CD4-positive, alpha-beta T cell treated with Interleukin-6 for 4 hours (primary cell): ENCODE measurements around the gene EFL1.
"Not testable (repeated sequence)": the region's sequence is repeated elsewhere in the genome, so short reads cannot be mapped to it uniquely, and the experiment has no call there.

Experiments used
- DNase-seq: peaks from one replicate; pipeline ENCODE4 v3.0.0-alpha.2; 2020; ENCODE audit warnings: mixed read lengths

Gene EFL1

DNA sequence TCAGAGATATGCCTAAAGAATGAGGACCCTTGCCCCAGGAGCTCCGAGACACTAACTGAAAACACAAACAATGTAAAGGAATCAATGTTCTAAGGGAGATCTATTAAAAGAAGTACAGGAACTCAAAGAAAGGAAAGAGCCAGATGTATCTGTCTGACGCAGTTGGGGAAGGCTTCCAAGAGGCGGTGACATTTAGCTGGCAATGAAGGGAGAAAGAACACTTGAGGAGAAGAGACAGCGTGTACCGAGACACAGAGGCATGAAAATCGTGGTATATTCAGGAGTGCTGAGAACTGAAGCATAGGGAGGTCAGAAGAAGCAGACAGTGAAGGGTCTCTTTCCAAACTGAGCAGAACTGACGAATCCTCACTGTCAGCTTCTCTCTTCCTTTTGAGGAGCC, 66.7 kb downstream of the EFL1 start:
- not testable (repeated sequence) for DNase-seq

DNA sequence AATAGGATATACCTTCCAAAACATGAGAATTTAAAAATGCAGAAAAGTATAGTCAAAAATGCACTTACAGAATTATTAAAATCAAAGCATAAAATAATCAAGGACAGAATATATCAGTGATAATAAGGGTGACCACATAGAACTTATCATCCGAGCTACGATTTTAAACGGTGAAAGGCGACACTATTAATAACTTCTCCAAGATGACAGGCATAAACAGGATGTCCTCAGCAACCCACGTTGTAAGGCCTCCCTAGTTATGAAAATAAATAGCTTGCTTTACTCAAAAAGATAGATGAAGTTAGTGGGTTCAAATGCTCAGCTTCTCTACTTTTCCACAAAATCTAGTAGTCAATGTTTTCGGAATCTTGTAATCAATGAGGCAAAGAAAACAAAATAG, 68.0 kb downstream of the EFL1 start:
- not testable (repeated sequence) for DNase-seq

DNA sequence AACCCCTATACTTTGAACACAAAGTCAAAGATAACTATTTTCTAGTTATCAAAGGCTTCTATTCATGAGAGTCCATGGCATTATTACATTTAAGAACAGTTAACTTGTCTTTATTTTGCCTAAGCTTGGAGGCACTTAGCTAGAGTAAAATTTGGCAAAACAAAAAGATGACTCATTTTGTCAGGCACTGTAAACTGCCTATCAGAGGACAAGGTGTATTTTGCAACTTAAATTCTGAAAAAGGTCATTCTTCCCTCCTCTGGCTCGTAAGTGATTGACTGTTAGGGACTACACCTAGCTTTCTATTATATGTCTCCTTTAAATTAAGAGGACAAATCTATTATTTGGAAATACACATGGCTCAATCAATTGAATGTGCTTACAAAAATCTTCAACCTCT, 69.1 kb downstream of the EFL1 start:
- DNase-seq, result not testable (repeated sequence)

DNA sequence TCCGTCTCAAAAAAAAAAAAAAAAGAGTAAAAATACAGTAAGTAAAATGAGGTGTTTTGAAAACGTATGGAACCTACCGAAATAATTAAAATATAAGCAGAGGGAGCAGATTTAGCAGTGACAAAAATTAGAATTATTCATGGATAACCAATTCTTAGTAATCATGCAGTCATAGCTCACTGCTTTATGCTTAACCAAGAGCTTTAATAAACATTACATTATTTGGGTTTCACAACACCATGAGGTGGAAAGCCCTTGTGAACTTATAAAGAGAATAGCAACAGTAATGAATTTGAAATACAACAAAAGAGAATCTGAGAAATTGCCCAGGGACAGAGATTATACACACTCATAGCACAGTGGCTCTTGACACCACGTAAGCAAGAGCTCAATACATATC, 70.1 kb downstream of the EFL1 start:
- DNase-seq, result not testable (repeated sequence)

DNA sequence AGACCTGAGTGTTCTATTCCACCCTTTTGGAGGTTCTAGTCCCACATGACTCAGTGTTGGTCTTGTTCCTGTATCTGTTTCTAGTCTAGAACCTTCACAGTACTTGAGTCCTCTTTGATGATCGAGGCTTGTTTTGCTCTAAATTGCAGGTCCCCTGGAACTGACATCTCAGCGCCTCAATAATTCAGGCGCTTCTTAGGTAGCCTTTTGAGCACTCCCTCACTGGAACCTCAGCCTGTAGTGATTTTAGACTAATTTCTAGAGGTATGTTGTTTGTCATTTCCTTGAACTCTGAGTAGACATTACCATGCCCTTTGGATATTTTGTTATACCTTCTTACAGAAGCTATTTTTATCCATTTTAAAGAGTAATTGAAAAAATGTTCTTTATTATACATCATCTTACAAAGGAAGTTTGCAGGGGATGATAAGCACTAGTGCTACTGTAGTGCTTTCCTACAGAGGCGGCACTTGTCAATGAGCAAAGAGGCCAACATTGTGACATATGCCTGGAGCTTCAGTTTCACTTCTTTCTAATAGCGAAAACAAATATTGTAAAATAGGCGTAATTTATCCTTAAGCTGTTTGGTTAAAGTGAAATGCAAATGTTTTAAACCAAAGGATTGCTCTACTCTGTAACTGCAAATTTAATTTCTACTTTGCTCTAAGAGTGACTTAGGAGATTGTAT, 75.7 kb downstream of the EFL1 start:
- DNase-seq, result no peak

DNA sequence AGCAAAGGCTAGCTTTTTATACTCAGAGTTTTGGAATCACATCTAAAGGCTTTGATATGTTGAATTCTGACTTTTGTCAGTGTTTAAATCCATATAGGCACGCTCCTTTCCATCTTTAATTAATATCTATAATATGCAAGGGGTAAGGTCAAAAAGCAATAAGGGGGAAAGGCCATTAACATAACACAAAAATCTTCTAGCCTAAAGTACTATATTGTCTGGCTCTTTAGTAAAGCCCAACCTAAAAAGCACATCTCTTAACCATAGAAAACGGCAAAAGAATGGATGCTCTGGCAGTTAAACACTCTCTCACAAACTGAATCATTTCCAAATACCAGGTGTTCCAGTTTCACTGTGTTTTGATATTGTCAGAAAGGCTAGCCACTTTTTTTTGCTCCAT, 76.4 kb downstream of the EFL1 start:
- DNase-seq, result no peak

DNA sequence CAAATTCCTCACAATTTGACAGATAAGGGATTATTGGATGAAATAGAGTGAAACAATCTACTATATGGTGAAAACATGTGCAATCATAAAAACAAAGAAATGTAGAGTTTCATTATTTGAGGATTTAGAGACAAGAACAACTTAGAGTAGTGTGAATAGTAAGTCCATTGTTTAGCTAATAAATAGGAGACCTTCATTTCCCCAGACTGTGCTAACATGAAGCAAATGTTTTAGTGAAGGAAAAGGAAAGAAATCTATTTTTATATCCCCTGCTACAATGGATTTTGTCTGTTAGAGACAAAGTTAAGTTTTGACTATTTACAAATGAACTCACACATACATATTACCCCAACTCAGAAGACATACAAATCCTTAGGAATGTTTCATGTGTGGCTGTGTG, 77.8 kb downstream of the EFL1 start:
- DNase-seq, result no peak

DNA sequence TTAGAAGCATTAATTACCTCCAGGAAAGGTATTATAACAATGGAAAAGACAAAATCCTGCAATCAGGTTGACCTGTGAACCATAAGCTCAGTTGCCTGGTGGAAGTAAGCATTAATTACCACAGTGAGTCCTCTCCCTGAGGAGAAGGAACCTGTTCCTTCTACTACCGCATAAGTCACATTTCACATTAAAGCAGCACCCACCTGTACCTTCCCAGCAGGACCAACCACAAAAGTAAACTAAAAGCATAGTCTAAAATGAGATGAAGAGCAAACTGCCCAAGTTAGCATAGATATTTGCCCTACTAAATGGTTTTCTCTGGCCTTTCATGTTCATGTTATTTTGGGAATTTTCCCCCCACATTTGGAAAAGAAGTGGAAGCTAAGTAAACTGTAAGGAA, 78.2 kb downstream of the EFL1 start:
- DNase-seq, result no peak

DNA sequence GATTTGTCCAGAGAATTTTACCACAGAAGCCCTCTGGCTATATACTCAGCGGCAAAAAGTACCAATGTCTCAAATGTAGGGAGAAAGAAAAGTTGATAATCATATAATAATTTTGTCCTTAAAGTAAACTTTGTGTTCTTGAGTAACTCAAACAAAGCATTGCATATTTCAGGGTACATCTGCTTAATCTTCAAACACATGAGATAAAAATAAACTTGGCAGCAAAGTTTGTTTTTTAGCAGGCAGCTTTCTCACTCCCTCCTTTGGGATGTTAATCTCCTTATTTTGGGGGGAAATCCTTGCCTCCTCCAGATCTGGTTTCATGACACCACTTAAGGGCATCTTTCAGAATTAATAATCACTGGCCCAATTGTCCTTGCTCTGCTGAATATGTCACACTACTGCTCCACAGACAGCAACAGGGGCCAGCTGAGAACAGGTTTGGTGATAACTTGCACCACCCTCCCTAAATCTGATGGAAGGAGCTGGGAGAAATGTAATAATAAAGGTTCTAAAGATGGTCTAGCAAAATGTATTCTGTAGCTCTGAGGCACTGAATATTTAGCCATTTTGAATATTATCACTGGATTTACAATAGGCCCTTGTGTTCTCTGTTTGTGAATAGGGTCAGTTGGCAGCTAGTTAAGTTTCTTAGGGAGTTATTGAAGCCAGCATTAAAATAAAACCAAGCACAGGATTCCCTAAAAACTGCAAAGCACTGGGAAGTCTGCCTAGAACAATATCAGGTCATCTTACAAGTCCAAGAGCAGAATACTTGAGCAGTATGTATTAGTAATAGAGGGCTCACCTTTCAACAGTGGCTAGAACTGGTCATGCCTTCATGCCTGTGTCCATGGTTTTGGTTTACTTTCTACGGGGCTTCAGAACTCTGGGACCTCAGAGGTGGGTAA, 79.2 kb downstream of the EFL1 start:
- no peak for DNase-seq

DNA sequence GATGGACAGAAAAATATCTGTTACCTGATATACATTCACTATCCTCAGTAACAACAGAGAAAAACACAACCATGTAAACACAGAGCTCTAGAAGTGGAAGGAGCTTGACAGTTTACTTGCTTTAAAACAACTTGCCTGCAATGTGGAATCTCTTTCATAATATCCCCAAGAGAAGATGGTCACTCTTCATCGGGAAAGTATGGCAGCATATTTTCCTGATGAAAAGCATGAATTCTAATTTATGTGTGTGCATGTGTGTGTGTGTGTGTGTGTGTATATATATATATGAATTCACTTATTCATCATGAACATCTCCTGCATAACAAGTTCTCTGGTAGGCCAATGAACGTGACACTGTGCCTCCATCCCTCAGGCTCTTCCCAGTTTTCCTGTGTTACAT, 81.2 kb downstream of the EFL1 start:
- DNase-seq, result no peak

DNA sequence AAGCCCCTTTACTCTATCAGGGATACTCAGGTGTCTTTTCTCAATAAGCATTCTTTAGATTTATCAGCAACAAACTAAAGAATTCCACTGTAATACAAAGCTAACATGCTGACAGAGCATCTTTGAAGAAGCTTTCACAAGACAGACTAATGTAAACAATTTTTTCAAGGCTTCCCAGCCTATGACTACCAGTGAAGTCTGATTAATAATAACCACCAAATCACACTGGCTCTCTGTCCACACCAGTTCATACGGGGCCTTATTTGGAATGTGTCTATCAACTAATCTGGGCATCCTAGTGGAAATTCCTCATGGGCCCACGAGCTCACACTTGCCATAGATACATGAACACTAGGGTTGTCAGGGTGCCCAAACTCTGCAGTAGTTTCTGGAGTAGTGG, 84.5 kb downstream of the EFL1 start:
- no peak for DNase-seq

DNA sequence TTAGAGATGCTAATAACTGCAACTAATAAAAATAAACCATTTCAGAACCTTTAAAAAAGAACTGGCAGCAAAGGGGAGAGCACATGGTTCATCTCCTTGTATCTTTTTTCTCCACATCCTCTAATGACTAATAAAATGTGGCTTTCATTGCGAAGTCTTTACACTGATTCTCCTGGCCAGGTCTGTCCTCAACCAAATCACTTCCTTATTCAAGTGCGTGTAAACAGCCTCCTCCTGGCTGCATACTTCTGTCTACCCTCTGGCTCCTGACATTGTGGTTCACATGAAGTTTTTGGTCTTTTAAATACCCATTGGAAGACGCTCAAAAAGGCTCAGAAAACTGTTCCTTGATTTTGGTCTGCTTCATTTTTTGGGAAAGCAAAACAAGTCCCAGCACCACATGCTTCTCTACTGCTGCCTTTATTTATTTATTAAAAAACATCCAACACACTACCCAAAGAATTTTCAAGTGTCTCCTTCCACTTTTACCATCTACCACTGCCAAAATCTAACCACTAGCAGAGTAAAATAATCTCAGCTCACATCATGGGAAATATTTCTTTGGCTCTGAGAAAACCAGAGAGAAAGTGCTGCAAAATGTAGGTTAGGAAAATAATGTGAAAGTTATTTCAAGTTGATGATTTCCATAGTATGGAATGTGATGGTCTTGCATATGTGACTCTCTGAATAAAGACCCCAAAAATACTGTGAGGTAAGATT, 85.1 kb downstream of the EFL1 start:
- DNase-seq, result no peak

DNA sequence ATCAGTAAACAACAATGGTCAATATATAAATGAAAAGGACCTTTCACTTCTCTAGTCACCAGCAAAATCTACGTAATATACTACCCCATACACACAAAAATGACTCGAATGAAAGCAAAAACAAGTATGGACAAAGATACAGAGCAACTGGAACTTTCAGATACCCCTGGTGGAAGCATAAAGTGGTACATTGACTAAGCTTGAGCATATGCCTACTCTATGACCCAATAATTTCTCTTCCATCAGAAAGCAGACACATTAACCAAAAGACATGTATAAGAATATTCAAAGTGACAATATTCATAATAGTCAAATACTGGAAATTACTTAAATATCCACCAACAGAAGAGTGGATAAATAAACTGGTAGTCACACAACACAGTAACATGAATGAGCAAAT, 86.0 kb downstream of the EFL1 start:
- no peak for DNase-seq

DNA sequence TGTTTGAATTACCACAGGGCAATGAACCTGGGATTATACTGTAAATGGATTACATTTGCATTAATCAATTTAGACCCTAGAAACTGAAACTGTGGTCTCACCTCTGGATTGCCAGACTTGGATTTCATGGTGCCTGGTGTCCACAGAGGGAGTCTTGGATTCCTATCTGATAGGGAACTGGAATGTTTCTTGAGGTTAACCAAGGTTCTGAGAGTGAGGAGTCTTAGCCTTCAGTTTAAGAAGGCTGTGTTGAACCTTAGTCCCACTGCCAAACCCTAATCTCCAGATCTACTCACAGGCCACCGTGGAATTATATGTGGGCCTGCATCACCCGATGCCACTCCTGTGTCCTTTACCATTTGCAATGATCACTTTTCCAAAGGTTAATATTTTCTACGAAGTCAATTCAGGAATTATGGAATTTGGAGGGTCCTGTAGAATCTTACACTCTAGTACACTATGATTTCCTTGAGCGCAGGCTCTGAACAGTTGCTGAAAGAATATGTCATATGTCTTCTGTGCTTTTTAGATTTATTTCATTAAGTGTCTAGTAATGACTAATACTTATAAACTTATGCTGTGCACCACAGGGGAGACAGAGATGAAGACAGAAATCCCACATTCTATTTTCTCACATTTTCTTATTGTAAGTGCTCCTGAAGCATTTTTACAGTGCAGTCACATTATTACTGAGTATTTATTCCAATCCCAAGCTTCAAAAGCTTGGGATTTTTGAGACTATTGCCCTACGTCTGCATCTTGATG, 87.9 kb downstream of the EFL1 start:
- DNase-seq, result no peak

DNA sequence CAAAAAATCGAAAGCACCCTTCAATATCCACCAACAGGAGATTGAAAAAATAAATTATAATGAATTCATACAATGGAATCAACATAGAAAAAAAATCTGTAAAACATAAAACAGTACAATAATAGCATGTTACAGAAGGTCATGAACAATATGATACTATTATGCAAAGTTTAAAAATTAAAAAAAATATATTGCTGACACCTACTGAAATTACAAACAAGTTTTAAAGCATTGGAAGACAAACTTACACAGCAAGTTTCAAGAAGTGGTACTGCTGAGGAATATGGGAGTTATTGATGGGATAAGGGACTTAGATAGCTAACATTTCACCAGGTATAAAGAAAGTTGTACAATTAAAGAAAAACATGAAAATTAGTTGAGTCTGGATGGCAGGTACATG, 89.4 kb downstream of the EFL1 start:
- no peak for DNase-seq

DNA sequence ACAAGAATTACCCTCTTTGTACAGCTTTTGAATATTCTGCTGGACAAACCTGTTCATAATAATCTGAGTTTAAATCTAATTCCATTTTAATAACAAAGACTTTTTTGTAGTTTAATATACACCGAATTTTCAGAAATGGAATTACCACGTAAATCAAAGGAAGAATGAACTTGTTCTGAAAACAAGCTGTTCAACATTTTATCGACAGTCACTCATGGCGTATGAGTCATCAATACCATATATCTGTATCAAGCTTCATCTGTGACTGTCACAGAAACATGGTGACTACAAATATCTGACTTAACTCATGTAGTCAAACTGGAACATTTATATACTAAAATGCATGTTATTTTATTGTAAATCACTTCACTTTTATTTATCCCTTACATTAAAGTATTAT, 90.0 kb downstream of the EFL1 start:
- DNase-seq, result no peak

DNA sequence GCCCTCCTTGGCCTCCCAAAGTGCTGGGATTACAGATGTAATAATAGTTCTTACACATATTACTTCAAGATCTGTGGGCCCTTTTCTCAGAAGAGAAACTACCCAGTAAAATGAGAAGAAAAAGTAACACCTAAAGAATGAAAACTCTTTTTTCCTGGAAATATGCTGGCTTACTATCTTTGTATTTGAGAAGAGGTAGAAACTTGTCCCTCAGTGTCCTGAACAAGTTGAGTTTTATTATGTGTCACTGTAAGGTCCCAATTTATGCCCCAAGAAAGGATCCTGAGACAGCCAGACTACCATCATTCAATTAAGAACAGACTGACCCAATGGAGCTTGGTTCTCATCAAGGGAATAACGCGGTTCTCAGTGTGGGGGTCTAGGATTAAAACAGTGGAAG, 93.8 kb downstream of the EFL1 start:
- no peak for DNase-seq

DNA sequence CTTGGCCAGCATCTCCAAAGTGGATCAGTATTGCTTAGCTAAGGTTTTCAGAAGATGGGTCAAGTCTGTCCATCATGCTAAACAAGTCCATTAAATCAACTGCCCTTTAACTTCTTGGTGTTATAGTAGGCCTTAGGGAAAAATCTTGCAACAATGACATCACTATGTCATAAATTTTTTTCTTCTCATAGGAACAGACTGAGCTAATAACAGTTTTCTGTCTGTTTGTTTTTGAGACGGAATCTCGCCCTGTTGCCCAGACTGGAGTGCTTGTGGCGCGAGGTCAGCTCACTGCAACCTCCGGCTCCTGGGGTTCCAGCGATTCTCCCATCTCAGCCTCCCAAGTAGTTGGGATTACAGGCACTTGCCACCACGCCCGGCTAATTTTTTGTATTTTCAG, 94.2 kb downstream of the EFL1 start:
- no peak for DNase-seq

DNA sequence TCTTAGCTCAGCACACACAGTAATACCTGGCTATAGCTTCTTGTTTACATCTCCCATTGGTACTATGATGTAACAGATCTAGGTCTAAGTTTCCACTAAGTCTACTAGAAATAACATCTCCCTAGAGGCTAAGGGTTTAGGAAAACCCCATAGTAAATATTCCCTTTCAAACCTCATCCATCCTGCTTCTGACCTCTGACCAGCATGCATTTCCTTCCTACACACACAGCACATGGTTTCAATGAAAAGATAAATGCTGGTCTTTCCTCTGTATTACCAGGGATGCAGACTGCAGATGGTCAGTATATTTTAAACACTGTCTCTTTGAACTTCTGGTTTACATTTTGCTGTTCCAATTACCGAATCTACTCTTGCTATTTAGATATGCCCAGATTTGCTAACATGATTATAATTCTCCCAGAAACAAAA, 96.6 kb downstream of the EFL1 start:
- no peak for DNase-seq

DNA sequence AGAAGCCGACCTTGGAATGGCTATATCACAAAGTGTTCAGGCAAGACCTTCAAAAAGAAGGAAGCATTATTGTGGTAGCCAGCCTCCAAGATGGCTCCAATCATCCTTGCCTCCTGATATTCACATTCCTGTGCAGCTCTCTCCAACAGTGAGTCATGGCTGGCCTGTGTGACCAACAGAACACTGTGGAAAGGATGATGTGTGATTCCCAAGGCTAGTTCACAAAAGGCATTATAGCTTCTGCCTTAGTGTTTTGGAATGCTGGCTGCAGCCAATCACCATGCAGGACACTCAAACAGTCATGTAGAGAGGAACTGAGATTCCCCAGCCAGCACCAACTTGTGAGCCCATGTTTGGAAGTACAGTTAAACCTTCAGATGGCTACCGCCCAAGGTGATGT, 102.6 kb downstream of the EFL1 start:
- DNase-seq, result no peak

DNA sequence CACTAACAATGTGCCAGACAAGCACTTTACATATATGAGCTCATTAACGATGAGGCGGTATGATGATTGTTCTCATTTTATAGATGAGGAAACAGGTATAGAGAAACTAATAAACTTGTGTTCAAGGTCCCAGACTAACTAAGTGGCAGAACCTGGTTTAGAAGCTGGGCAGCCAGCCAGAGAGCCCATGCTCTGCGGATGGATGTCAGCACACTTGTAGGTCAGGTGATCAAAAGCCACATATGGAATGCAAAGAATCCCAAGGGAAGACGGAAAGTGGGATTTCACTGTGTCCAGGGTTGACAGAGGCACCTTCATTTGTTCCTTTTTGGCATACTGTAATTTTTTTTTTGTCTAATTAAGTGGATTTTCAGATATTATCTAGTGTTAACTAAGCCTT, 103.7 kb downstream of the EFL1 start:
- DNase-seq, result no peak

DNA sequence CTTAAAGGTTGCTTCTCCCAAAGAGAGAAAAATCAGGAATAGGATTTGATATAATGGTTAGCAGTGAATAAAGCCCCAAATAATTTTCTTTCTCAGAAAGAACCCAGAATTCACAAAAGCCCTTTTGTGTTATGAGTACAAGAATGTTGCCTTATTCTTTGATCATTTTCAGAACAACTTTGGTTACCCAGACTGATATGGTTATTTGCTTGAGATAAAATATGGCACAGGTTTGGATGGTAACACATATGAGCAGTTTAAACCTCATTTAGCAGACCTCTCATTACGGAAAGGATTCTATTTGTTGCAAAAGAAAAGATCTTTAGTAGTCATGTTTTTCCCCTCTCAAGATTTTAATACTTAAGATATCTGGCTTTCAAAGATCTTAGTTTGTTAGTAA, 111.9 kb downstream of the EFL1 start:
- no peak for DNase-seq

DNA sequence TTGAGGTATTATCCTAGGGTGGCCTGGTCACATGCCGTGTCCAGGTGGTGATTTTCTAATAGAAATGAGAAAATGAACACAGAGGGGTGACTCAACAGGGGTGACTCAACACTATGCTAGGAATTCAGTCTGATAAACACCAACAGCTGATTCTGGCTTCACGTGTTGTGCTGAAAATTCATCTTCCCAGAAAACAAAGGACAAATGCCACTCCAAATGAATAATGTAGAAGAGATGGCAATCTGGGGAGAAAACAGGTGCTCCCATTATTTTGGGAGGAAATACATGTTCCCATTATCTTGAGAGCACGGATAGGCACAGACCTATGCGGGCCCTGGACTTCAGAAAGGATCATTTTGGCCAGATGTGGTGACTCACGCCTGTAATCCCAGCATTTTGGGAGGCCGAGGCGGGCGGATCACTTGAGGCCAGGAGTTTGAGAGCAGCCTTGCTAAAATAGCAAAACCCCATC, 115.5 kb downstream of the EFL1 start:
- no peak for DNase-seq
